Fibroblast of mammary gland (primary cell): ENCODE results near the gene TRAF1.

Experiments
- DNase-seq: peaks from one replicate; pipeline ENCODE4 v3.0.0-alpha.2; 2010; ENCODE audit warnings: low read depth
- H3K4me3 ChIP-seq: 2 replicates; pipeline ENCODE4 v1.5.1; 2011; ENCODE audit warnings: low read depth, mild to moderate bottlenecking, low read length, moderate library complexity; ENCODE audit not compliant: control insufficient read depth
- CTCF ChIP-seq: conservative IDR thresholded peaks from 2 replicates; pipeline ENCODE4 v1.5.1; 2011; ENCODE audit warnings: low read depth, low read length, inconsistent platforms; ENCODE audit not compliant: control insufficient read depth, insufficient read depth

Gene TRAF1

GRCh38 chr9:120919843-120920805 lies 6.5 kb downstream of the TRAF1 start:
- no peak for TF ChIP-seq CTCF
- no peak overlapping the region for H3K4me3 ChIP-seq
- DNase-seq, result peak; percentile 49

GRCh38 chr9:120918931-120919842 lies 7.4 kb downstream of the TRAF1 start:
- no peak for DNase-seq
- H3K4me3 ChIP-seq, result no peak overlapping the region

GRCh38 chr9:120917929-120918762 lies 8.4 kb downstream of the TRAF1 start:
- no peak overlapping the region for H3K4me3 ChIP-seq
- TF ChIP-seq CTCF, result no peak
- no peak for DNase-seq

More at GRCh38 chr9:120918931-120919842, 7.4 kb downstream of the TRAF1 start:
- no peak for TF ChIP-seq CTCF

GRCh38 chr9:120916991-120917880 lies 9.4 kb downstream of the TRAF1 start:
- no peak for TF ChIP-seq CTCF
- DNase-seq, result no peak
- H3K4me3 ChIP-seq, result no peak overlapping the region

- H3K4me3 ChIP-seq, result no peak overlapping the region
- DNase-seq, result peak; percentile 93
- TF ChIP-seq CTCF, result peak; percentile 4
These were observed 10.0 kb downstream of the TRAF1 start for GRCh38 chr9:120916588-120916987.
